ENCODE measurements around the gene UBE3B.

UBE3B gene

DNA sequence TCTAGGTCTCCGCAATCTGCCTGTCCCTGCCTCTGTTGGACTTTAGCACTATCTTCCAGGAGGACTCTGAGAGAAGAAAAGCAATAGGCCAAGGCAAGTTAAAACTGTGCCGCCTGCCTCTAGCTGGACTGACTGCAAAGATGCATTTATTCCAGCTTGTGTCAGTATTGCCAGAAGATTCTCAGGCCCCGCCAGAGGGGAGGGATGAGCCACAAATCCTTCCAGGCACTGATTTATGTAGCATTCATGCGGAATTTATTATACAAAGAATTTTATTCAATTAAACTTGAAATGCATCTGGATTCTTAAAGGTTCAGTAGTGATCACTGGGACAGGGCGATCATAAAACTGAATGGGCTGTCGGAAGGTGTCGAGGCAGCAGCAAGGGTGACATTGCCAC, 76.0 kb downstream of the UBE3B start:
- H3K9ac ChIP-seq (ENCODE audit: low read length) = no peak overlapping the region
- peaks cover 25% of the 10 kb centered on the region for H3K27me3 ChIP-seq (ENCODE audit: control insufficient read depth, insufficient read depth, low read length)

DNA sequence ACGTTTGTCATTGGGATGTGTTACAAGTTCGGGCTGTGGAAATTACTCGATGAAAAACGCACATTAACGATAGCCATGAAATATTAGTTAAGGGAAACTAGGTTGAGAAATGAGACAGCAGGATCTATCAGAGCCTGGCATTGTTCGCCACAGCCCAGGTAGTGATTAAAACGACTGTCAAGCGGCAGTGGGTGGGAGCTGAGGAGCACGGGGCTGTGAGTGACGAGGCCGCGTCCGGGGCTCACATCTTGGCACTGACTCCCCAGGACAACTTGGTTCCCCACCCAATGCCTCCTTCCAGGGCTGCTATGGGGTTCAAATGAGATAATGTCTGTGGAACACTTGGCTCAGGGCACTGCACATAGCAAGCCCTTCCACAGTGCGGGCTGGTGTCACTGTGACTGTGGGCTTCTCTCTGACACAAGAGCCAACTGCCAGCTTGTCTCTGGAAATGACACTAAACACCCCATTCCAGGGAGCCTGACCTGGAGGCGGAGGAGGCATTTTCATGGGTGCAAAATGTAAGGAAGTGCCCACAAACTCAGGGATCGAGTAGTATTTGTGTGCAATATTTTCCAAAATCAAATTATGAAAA, 76.6 kb downstream of the UBE3B start:
- peaks cover 25% of the 10 kb centered on the region for H3K27me3 ChIP-seq (ENCODE audit: control insufficient read depth, insufficient read depth, low read length)
- no peak overlapping the region for H3K4me3 ChIP-seq (ENCODE audit: low read length)
- no peaks in the 10 kb centered on the region for H3K4me1 ChIP-seq (ENCODE audit: control insufficient read depth, insufficient read depth, low read length)
- H3K36me3 ChIP-seq (ENCODE audit: control insufficient read depth, insufficient read depth, low read length) = no peaks in the 10 kb centered on the region
- no peak overlapping the region for H3K9ac ChIP-seq (ENCODE audit: low read length)
- no peaks in the 10 kb centered on the region for H3K9me3 ChIP-seq (ENCODE audit: control insufficient read depth, low read length)

More for the DNA sequence above, 76.0 kb downstream of the UBE3B start:
- H3K4me3 ChIP-seq (ENCODE audit: low read length) = no peak overlapping the region
- no peaks in the 10 kb centered on the region for H3K9me3 ChIP-seq (ENCODE audit: control insufficient read depth, low read length)
- no peaks in the 10 kb centered on the region for H3K36me3 ChIP-seq (ENCODE audit: control insufficient read depth, insufficient read depth, low read length)
- H3K4me1 ChIP-seq (ENCODE audit: control insufficient read depth, insufficient read depth, low read length) = no peaks in the 10 kb centered on the region

DNA sequence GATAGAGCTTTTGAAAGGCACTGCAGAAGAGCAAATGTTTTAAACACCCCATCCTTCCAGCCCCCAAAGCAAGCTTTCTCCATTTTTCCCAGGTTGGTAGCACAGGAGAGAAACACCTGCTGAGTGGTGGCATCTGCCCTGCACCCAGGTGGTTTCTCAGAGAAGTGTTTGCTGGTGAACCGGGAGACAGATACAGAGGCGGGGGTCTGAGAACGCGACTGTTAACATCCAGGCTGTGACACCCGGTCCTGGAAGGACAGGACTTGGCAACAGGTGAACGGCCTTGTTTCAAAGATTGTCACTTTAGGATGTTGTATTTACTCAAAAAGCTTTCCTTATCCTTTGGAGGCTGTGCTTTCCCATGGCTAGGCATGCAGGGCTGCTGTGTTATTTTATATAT, 77.3 kb downstream of the UBE3B start:
- H3K9ac ChIP-seq (ENCODE audit: low read length) = no peak overlapping the region
- H3K36me3 ChIP-seq (ENCODE audit: control insufficient read depth, insufficient read depth, low read length) = no peaks in the 10 kb centered on the region
- H3K4me1 ChIP-seq (ENCODE audit: control insufficient read depth, insufficient read depth, low read length) = no peaks in the 10 kb centered on the region
- H3K4me3 ChIP-seq (ENCODE audit: low read length) = no peak overlapping the region
- peaks cover 21% of the 10 kb centered on the region for H3K27me3 ChIP-seq (ENCODE audit: control insufficient read depth, insufficient read depth, low read length)
- no peaks in the 10 kb centered on the region for H3K9me3 ChIP-seq (ENCODE audit: control insufficient read depth, low read length)

DNA sequence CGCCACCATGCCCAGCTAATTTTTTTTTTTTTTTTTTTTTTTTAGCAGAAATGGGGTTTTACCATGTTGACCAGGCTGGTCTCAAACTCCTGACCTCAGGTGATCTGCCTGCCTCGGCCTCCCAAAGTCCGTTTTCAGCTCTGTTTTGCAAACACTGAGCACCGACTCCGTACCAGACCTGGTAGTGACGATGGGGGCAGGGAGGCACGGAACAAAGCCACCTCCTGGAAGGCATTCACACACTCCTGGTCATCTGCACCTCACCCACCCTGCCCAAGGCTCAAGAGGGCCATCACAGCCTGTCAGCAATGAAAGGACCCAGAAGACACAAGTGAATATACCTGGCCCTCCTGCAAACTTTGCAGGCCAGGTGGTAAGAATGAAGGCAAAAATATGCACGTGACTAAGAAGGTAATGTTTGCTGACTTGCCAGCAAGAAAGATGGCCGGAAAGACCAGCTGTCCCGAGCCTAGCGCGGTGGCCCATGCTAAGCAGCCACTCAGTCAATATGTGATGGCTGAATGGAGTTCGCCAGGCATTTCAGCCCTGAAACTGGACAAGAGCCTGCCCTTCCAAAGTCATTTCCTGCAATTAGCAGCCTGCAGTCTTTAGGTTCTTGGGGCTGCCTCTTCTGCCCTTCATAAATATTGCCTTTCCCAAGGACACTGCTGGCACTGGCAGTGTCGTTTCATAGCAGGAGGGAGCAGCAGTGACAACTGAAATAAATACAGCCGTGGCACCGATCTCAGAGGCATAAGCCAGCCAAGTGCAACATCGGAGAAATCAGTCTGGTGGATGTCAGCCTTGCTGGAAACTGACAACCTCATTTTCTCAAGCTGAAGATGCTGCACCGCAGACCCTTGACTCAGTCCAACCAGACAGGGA, 78.2 kb downstream of the UBE3B start:
- Histone ChIP-seq H3K9ac (ENCODE audit: low read length) (no peak overlapping the region), H3K36me3 (ENCODE audit: control insufficient read depth, insufficient read depth, low read length) (no peaks in the 10 kb centered on the region), H3K9me3 (ENCODE audit: control insufficient read depth, low read length) (no peaks in the 10 kb centered on the region), H3K4me3 (ENCODE audit: low read length) (no peak overlapping the region), H3K4me1 (ENCODE audit: control insufficient read depth, insufficient read depth, low read length) (no peaks in the 10 kb centered on the region), H3K27me3 (ENCODE audit: control insufficient read depth, insufficient read depth, low read length) (peaks cover 21% of the 10 kb centered on the region)

DNA sequence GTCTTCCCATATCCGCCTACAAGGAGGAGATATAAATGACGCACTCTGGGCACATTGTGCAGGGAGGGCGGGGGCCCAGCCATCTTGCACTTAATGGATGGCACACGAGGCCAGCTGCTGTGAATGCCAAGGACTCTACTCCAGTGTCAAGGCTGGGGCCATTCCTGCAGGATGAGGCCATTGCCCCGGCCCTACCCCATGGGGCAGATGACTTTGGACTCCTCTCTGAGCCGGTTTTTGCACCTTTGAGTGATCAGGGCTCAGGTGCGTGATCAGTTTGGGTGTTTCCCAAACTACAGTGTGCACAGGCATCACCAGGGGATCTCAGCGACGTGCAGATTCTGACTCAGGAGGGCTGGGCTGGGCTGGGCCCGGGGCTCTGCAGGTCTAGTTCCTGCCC, 79.8 kb downstream of the UBE3B start:
- Histone ChIP-seq H3K9me3 (ENCODE audit: control insufficient read depth, low read length) (no peaks in the 10 kb centered on the region), H3K27me3 (ENCODE audit: control insufficient read depth, insufficient read depth, low read length) (peaks cover 18% of the 10 kb centered on the region), H3K4me3 (ENCODE audit: low read length) (no peak overlapping the region), H3K36me3 (ENCODE audit: control insufficient read depth, insufficient read depth, low read length) (no peaks in the 10 kb centered on the region), H3K4me1 (ENCODE audit: control insufficient read depth, insufficient read depth, low read length) (no peaks in the 10 kb centered on the region), H3K9ac (ENCODE audit: low read length) (no peak overlapping the region)

DNA sequence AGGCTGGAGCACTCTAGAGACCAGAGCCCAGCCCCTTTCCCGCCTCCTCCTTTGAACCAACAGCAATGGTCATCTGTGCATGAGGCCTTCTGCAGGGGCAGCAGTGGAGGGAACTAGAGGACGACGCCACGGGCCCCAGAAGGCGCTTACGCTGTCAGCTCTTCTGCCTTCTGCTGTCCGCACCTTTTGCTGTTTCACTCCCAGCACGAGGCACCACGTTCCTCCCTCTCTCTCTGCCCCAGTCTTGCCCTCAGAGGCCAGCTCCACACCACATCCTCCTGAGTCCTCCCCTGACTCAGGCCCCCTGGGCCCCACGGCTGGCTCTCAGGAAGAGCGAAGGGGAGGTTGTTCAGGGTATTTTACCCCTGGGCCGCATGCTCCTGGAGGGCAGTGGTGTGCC, 80.4 kb downstream of the UBE3B start:
- Histone ChIP-seq H3K9ac (ENCODE audit: low read length) (no peak overlapping the region), H3K4me1 (ENCODE audit: control insufficient read depth, insufficient read depth, low read length) (no peaks in the 10 kb centered on the region), H3K36me3 (ENCODE audit: control insufficient read depth, insufficient read depth, low read length) (no peaks in the 10 kb centered on the region), H3K27me3 (ENCODE audit: control insufficient read depth, insufficient read depth, low read length) (peaks cover 18% of the 10 kb centered on the region), H3K4me3 (ENCODE audit: low read length) (no peak overlapping the region), H3K9me3 (ENCODE audit: control insufficient read depth, low read length) (no peaks in the 10 kb centered on the region)

DNA sequence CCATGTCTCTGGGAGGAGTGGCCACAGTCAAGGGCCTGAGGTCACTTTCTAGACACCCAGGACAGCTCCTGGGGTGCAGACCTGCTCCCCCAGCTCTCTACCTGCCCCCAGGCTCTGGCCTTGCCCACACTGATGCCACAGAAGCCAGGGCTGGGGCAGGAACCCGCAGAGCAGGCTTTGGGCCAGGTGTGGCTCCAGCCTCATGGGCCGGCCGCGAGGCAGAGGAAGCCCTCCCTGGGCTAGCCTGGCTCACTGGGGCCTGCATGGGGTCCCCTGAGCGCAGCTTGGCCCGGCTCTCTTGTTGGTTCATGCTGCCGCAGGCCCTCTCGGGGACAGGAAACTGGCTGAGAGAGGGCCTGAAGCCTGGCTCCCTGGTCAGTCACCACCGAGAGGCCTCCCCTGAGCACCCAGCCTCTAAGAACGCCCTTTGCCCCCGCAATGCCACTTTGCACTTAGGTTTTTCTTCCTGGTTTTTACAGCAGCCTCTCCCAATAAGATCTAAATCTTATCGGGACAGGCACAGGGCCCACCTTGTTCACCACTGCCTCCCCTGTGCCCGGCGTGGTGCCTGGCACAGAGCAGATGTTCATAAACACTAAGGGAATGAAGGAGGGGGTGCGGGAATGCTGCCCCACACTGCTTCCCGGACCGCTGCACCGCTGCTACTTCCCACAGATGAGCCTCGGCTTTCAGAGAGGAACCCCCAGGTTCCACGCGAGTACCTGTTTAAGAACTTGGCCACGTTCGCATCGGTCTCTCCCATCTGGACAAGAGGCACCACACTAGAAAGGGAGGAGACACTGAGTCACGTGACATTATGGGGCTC, 81.2 kb downstream of the UBE3B start:
- H3K9ac ChIP-seq (ENCODE audit: low read length) = no peak overlapping the region
- H3K4me3 ChIP-seq (ENCODE audit: low read length) = no peak overlapping the region
- H3K27me3 ChIP-seq (ENCODE audit: control insufficient read depth, insufficient read depth, low read length) = peaks cover 11% of the 10 kb centered on the region
- no peaks in the 10 kb centered on the region for H3K4me1 ChIP-seq (ENCODE audit: control insufficient read depth, insufficient read depth, low read length)
- no peaks in the 10 kb centered on the region for H3K9me3 ChIP-seq (ENCODE audit: control insufficient read depth, low read length)
- no peaks in the 10 kb centered on the region for H3K36me3 ChIP-seq (ENCODE audit: control insufficient read depth, insufficient read depth, low read length)

DNA sequence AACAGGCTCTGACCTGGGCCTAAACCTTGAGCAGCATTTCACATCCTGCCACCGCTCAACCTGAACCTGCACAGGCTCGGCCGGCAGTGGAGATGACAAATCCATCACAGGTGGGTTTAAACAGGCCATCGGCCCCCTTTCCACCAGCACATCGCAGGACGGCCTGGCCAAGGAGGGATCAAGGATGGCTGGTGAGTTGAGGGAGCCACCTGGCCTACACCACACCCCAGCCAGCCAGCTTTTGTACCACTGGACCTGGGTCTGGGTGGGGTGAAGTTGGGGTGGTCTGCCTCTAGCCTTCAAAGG, 81.7 kb downstream of the UBE3B start:
- peaks cover 5% of the 10 kb centered on the region for H3K27me3 ChIP-seq (ENCODE audit: control insufficient read depth, insufficient read depth, low read length)
- no peaks in the 10 kb centered on the region for H3K36me3 ChIP-seq (ENCODE audit: control insufficient read depth, insufficient read depth, low read length)
- H3K9ac ChIP-seq (ENCODE audit: low read length) = no peak overlapping the region
- H3K4me1 ChIP-seq (ENCODE audit: control insufficient read depth, insufficient read depth, low read length) = no peaks in the 10 kb centered on the region
- no peaks in the 10 kb centered on the region for H3K9me3 ChIP-seq (ENCODE audit: control insufficient read depth, low read length)
- no peak overlapping the region for H3K4me3 ChIP-seq (ENCODE audit: low read length)

DNA sequence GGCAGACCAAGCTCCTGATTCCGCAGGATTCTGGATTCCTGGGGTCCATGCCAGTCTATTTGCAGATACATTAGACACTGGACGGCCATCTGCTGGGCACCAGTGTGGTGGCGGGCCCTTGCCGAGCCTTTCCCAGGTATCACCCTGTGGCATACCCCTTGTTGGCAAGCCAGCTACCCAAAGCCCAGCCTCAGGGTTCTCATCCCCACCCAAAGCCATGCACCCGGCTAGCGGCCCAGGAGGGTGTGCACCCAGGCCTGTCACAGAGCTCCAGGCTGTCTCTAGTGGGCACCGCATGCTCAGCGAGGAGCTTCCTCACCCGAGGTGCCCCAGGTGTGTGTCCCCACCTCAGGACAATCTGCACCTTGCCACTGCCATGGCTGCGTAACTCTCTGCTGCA, 82.2 kb downstream of the UBE3B start:
- Histone ChIP-seq H3K36me3 (ENCODE audit: control insufficient read depth, insufficient read depth, low read length) (no peaks in the 10 kb centered on the region), H3K9me3 (ENCODE audit: control insufficient read depth, low read length) (no peaks in the 10 kb centered on the region), H3K27me3 (ENCODE audit: control insufficient read depth, insufficient read depth, low read length) (peaks cover 2% of the 10 kb centered on the region), H3K9ac (ENCODE audit: low read length) (no peak overlapping the region), H3K4me1 (ENCODE audit: control insufficient read depth, insufficient read depth, low read length) (no peaks in the 10 kb centered on the region), H3K4me3 (ENCODE audit: low read length) (no peak overlapping the region)

DNA sequence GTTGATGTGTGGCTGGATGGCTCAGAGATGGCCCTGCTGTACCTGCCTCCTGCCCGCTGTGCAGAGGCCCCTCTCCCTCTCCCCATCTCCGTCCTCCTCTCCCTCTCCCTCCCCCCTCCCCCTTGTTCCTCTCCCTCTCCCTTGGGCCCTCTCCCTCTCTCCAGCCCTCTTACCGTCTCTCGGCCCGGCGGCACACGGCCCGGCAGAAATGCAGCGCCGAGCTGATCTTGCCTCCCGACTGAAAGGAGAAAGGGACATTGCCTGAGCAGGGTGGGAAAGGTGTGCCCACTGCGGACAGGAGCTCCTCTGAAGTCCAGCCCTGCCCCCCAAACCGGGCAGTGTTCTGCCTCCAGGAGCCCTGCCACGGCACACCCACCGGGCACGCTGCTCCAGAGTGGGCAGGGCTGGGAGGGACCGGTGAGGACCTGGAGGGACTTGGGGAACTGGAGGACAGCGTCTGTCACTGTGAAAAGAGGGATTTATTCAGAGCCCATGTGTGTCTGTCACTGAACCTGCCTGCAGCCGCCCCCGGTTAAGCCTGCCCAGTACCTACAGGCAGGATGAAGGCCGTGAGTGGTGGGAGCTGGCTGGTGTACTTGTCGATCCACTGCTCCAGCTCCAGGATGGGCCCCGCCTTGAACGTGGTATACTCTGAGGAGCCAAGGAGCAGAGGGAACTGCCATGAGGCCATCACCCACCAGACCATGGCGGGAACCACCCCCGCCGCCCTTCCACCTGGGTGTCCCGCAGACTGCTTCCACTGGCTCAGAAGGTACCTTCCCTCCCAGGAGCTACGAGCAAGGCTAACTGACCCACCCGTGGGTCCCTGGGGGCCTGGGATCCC, 83.7 kb downstream of the UBE3B start:
- Histone ChIP-seq H3K9me3 (ENCODE audit: control insufficient read depth, low read length) (no peaks in the 10 kb centered on the region), H3K9ac (ENCODE audit: low read length) (no peak overlapping the region), H3K4me1 (ENCODE audit: control insufficient read depth, insufficient read depth, low read length) (no peaks in the 10 kb centered on the region), H3K36me3 (ENCODE audit: control insufficient read depth, insufficient read depth, low read length) (no peaks in the 10 kb centered on the region), H3K4me3 (ENCODE audit: low read length) (no peak overlapping the region), H3K27me3 (ENCODE audit: control insufficient read depth, insufficient read depth, low read length) (no peaks in the 10 kb centered on the region)

DNA sequence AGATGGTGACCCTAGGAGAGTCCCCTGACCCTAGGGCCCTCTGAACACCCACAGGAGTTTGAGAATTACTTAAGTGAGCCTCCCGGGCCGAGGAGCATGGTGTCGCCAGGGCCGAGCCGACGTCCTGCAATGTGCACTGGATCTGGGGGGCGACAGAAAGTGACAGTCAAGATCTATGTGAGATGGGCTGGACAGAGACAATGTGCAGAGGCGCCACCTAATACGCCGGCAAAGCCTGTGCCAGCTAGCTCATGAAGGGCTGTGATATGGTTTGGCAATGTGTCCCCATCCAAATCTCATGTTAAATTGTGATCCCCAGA, 84.2 kb downstream of the UBE3B start:
- no peaks in the 10 kb centered on the region for H3K27me3 ChIP-seq (ENCODE audit: control insufficient read depth, insufficient read depth, low read length)
- H3K36me3 ChIP-seq (ENCODE audit: control insufficient read depth, insufficient read depth, low read length) = no peaks in the 10 kb centered on the region
- H3K4me3 ChIP-seq (ENCODE audit: low read length) = no peak overlapping the region
- no peaks in the 10 kb centered on the region for H3K9me3 ChIP-seq (ENCODE audit: control insufficient read depth, low read length)
- H3K4me1 ChIP-seq (ENCODE audit: control insufficient read depth, insufficient read depth, low read length) = no peaks in the 10 kb centered on the region
- H3K9ac ChIP-seq (ENCODE audit: low read length) = no peak overlapping the region
